Activated T-cell treated with anti-CD3 and anti-CD28 coated beads, Interleukin-2, amount 50 U/mL, for 48 hours (primary cell): ENCODE measurements around the gene BIRC3.

ENCODE experiments used
- DNase-seq, 2 experiments: peaks; one replicate each; pipeline ENCODE4 v3.0.0-alpha.2; 2020

The BIRC3 gene

GRCh38 chr11:102377891-102378290, 60.6 kb downstream of the BIRC3 start:
- no peak for DNase-seq

- DNase-seq, result no peak
Observed at GRCh38 chr11:102378818-102379217, 61.5 kb downstream of the BIRC3 start.

- no peak for DNase-seq
Observed at GRCh38 chr11:102382384-102382783, 65.1 kb downstream of the BIRC3 start.

GRCh38 chr11:102383839-102384238, 66.6 kb downstream of the BIRC3 start:
- no peak for DNase-seq

GRCh38 chr11:102384419-102385079, 67.3 kb downstream of the BIRC3 start:
- DNase-seq, result no peak

GRCh38 chr11:102385085-102386007, 68.1 kb downstream of the BIRC3 start:
- DNase-seq, result no peak

- no peak for DNase-seq
Observed at GRCh38 chr11:102386136-102386734, 69.0 kb downstream of the BIRC3 start.

GRCh38 chr11:102387043-102387781, 69.9 kb downstream of the BIRC3 start:
- DNase-seq, result no peak
